Measurements from ENCODE around the gene SLC44A4.

DNA sequence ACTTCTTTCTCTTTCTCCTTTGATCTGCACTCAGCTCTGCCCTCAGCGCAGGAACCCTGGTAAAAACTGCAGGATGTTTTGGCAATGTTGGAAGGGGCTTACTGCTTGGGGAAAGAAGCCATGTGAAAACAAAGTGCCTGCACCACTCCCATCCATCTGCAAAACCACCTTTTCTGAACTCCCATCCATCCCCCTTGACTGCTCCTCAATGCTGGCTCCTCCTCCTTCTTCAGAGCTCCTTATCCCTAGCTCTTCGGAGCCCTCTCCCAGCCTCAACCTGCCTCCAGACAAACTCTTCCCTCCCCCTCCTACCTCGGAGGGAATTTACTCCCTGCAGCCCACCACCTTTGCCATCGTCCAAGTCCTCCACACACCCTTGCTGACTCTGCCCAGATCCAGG is 27.3 kb upstream of the SLC44A4 start:
- TF ChIP-seq EP300 (IDR thresholded peaks at IDR 0.05; ENCODE audit: borderline replicate concordance in 1 of 2, low read depth in 1 of 2, low read length in 1 of 2) (no peak), MEF2A (IDR thresholded peaks at IDR 0.05; ENCODE audit: borderline replicate concordance, low read depth) (no peak), RFX5 (IDR thresholded peaks at IDR 0.05; ENCODE audit: low read length) (no peak), FOSL2 (IDR thresholded peaks at IDR 0.05; ENCODE audit: borderline replicate concordance, low read depth) (no peak), RAD21 (IDR thresholded peaks at IDR 0.05; ENCODE audit: low read length) (no peak), TAF1 (IDR thresholded peaks at IDR 0.05; ENCODE audit: borderline replicate concordance, low read depth, low read length) (no peak), JUND (IDR thresholded peaks at IDR 0.05) (no peak), YY1 (IDR thresholded peaks at IDR 0.05; ENCODE audit: low read depth) (no peak)
- TF ChIP-seq, protein P1, sequence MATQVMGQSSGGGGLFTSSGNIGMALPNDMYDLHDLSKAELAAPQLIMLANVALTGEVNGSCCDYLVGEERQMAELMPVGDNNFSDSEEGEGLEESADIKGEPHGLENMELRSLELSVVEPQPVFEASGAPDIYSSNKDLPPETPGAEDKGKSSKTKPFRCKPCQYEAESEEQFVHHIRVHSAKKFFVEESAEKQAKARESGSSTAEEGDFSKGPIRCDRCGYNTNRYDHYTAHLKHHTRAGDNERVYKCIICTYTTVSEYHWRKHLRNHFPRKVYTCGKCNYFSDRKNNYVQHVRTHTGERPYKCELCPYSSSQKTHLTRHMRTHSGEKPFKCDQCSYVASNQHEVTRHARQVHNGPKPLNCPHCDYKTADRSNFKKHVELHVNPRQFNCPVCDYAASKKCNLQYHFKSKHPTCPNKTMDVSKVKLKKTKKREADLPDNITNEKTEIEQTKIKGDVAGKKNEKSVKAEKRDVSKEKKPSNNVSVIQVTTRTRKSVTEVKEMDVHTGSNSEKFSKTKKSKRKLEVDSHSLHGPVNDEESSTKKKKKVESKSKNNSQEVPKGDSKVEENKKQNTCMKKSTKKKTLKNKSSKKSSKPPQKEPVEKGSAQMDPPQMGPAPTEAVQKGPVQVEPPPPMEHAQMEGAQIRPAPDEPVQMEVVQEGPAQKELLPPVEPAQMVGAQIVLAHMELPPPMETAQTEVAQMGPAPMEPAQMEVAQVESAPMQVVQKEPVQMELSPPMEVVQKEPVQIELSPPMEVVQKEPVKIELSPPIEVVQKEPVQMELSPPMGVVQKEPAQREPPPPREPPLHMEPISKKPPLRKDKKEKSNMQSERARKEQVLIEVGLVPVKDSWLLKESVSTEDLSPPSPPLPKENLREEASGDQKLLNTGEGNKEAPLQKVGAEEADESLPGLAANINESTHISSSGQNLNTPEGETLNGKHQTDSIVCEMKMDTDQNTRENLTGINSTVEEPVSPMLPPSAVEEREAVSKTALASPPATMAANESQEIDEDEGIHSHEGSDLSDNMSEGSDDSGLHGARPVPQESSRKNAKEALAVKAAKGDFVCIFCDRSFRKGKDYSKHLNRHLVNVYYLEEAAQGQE (IDR thresholded peaks at IDR 0.05; ENCODE audit: low read depth, low read length) = no peak
- TF ChIP-seq, protein P2, sequence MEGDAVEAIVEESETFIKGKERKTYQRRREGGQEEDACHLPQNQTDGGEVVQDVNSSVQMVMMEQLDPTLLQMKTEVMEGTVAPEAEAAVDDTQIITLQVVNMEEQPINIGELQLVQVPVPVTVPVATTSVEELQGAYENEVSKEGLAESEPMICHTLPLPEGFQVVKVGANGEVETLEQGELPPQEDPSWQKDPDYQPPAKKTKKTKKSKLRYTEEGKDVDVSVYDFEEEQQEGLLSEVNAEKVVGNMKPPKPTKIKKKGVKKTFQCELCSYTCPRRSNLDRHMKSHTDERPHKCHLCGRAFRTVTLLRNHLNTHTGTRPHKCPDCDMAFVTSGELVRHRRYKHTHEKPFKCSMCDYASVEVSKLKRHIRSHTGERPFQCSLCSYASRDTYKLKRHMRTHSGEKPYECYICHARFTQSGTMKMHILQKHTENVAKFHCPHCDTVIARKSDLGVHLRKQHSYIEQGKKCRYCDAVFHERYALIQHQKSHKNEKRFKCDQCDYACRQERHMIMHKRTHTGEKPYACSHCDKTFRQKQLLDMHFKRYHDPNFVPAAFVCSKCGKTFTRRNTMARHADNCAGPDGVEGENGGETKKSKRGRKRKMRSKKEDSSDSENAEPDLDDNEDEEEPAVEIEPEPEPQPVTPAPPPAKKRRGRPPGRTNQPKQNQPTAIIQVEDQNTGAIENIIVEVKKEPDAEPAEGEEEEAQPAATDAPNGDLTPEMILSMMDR (IDR thresholded peaks at IDR 0.05) = no peak
- TF ChIP-seq, protein P3, sequence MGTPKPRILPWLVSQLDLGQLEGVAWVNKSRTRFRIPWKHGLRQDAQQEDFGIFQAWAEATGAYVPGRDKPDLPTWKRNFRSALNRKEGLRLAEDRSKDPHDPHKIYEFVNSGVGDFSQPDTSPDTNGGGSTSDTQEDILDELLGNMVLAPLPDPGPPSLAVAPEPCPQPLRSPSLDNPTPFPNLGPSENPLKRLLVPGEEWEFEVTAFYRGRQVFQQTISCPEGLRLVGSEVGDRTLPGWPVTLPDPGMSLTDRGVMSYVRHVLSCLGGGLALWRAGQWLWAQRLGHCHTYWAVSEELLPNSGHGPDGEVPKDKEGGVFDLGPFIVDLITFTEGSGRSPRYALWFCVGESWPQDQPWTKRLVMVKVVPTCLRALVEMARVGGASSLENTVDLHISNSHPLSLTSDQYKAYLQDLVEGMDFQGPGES (IDR thresholded peaks at IDR 0.05; ENCODE audit: low read depth, low read length) = no peak
- TF ChIP-seq, protein P4, sequence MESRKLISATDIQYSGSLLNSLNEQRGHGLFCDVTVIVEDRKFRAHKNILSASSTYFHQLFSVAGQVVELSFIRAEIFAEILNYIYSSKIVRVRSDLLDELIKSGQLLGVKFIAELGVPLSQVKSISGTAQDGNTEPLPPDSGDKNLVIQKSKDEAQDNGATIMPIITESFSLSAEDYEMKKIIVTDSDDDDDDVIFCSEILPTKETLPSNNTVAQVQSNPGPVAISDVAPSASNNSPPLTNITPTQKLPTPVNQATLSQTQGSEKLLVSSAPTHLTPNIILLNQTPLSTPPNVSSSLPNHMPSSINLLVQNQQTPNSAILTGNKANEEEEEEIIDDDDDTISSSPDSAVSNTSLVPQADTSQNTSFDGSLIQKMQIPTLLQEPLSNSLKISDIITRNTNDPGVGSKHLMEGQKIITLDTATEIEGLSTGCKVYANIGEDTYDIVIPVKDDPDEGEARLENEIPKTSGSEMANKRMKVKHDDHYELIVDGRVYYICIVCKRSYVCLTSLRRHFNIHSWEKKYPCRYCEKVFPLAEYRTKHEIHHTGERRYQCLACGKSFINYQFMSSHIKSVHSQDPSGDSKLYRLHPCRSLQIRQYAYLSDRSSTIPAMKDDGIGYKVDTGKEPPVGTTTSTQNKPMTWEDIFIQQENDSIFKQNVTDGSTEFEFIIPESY (IDR thresholded peaks at IDR 0.05; ENCODE audit: borderline replicate concordance, low read depth) = no peak
